ENCODE measurements around the gene SLC35E1. TPM values are rescaled to one million over a fixed set of nuclear protein-coding genes. Genes with fewer than 3 reads are reported as not detected.

SLC35E1 gene
- 10 to 100 TPM; 26.6 to 30.6 TPM for total RNA-seq
- 24.8 TPM for polyA plus RNA-seq (2013, experiment 1 of 2)
- polyA plus RNA-seq (2013, experiment 2 of 2): 25.5 TPM
- long read RNA-seq, experiment 1, full-length matches to known transcripts: 3 of 11 reads
- long read RNA-seq, experiment 1, partial matches to known transcripts: 1 of 11 reads
- long read RNA-seq, experiment 1, other reads (novel, unspliced or antisense): 7 of 11 reads
- long read RNA-seq, experiment 2, full-length matches to known transcripts: 42 of 49 reads
- long read RNA-seq, experiment 2, partial matches to known transcripts: 0 of 49 reads
- long read RNA-seq, experiment 2, other reads (novel, unspliced or antisense): 7 of 49 reads
- long read RNA-seq, experiment 3, full-length matches to known transcripts: 2 of 6 reads
- long read RNA-seq, experiment 3, partial matches to known transcripts: 3 of 6 reads
- long read RNA-seq, experiment 3, other reads (novel, unspliced or antisense): 1 of 6 reads
- long read RNA-seq, experiment 4, partial matches to known transcripts: 0 of 2 reads
- long read RNA-seq, experiment 4, other reads (novel, unspliced or antisense): 2 of 2 reads

- WGBS, 2 experiments (ENCODE audit: insufficient coverage in 1 of 2, insufficient read length in 1 of 2): 0% methylated on average over 38 to 83 of the region's 83 CpGs
- no peaks in the 10 kb centered on the region for H3K27me3 Mint-ChIP-seq (ENCODE audit: insufficient read depth)
- peak; percentile 98 for DNase-seq
Observed at GRCh38 chr19:16572332-16573211, at the start of gene SLC35E1. TSS of gene SLC35E1 (minus strand) at chr19:16572415. CDS start at chr19:16572364, 51 bp downstream.

GRCh38 chr19:16621165-16621800 is 49.1 kb upstream of the SLC35E1 start:
- TF ChIP-seq, protein P1, sequence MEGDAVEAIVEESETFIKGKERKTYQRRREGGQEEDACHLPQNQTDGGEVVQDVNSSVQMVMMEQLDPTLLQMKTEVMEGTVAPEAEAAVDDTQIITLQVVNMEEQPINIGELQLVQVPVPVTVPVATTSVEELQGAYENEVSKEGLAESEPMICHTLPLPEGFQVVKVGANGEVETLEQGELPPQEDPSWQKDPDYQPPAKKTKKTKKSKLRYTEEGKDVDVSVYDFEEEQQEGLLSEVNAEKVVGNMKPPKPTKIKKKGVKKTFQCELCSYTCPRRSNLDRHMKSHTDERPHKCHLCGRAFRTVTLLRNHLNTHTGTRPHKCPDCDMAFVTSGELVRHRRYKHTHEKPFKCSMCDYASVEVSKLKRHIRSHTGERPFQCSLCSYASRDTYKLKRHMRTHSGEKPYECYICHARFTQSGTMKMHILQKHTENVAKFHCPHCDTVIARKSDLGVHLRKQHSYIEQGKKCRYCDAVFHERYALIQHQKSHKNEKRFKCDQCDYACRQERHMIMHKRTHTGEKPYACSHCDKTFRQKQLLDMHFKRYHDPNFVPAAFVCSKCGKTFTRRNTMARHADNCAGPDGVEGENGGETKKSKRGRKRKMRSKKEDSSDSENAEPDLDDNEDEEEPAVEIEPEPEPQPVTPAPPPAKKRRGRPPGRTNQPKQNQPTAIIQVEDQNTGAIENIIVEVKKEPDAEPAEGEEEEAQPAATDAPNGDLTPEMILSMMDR (conservative IDR thresholded peaks at IDR 0.05): no peak
- WGBS, 2 experiments (ENCODE audit: insufficient coverage in 1 of 2, insufficient read length in 1 of 2): 91 to 94% methylated on average over 5 to 7 of the region's 7 CpGs
- Mint-ChIP-seq H3K4me1 (peaks cover 39% of the 10 kb centered on the region), H3K4me3 (no peak overlapping the region), H3K36me3 (ENCODE audit: low read depth) (peaks cover 6% of the 10 kb centered on the region), H3K9me3 (no peaks in the 10 kb centered on the region), H3K27me3 (ENCODE audit: insufficient read depth) (no peaks in the 10 kb centered on the region), H3K27ac (peak overlapping the region; percentile 64)
- H3K4me1 ChIP-seq (ENCODE audit: control insufficient read depth, insufficient read depth, low read length): no peaks in the 10 kb centered on the region
- no peak for DNase-seq
- H3K36me3 ChIP-seq (ENCODE audit: control insufficient read depth, insufficient read depth, low read length): peaks cover 24% of the 10 kb centered on the region
- H3K27ac ChIP-seq (ENCODE audit: low read depth, low read length): no peak overlapping the region
- H3K4me3 ChIP-seq (ENCODE audit: low read length): no peak overlapping the region
- H3K9ac ChIP-seq (ENCODE audit: extremely low read depth, low read length, poor library complexity, severe bottlenecking): no peak overlapping the region
- H3K9me3 ChIP-seq (ENCODE audit: control insufficient read depth, low read length): no peaks in the 10 kb centered on the region
- H3K27me3 ChIP-seq (ENCODE audit: control insufficient read depth, insufficient read depth, low read length, poor library complexity, severe bottlenecking): no peaks in the 10 kb centered on the region

More at GRCh38 chr19:16572332-16573211, at the start of gene SLC35E1:
- peaks cover 30% of the 10 kb centered on the region for H3K36me3 Mint-ChIP-seq (ENCODE audit: low read depth)
- Histone ChIP-seq H3K27ac (ENCODE audit: low read depth, low read length) (peak within 1 kb of the TSS; percentile 71), H3K9ac (ENCODE audit: extremely low read depth, low read length, poor library complexity, severe bottlenecking) (peak within 1 kb of the TSS; percentile 78), H3K4me1 (ENCODE audit: control insufficient read depth, insufficient read depth, low read length) (no peaks in the 10 kb centered on the region), H3K9me3 (ENCODE audit: control insufficient read depth, low read length) (no peaks in the 10 kb centered on the region), H3K27me3 (ENCODE audit: control insufficient read depth, insufficient read depth, low read length, poor library complexity, severe bottlenecking) (no peaks in the 10 kb centered on the region), H3K4me3 (ENCODE audit: low read length) (peak within 1 kb of the TSS; percentile 89), H3K36me3 (ENCODE audit: control insufficient read depth, insufficient read depth, low read length) (peaks cover 36% of the 10 kb centered on the region)
- no peaks in the 10 kb centered on the region for H3K9me3 Mint-ChIP-seq
- TF ChIP-seq, protein P1 (conservative IDR thresholded peaks at IDR 0.05): no peak
- peak within 1 kb of the TSS; percentile 98 for H3K4me3 Mint-ChIP-seq
- peak within 1 kb of the TSS; percentile 98 for H3K27ac Mint-ChIP-seq
- H3K4me1 Mint-ChIP-seq: peaks cover 16% of the 10 kb centered on the region

DNA sequence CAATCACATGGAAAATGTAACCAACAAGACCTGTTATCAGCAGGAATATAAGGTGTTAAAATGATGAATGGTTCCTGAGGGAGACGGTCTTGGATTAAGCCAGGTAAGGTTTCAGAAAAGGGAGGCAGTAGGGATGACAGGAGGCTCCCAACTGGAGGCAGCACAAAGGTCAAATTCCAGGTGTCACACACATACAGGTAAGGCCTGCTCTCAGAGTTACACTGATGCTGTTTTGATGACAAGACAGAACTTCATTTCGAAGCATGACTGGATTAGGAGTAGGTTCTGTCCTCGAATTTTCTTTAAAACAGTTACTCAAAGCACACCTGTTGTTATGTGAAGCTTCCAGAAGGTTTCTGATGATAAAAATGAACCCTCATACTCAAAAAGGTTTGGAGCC is 48.4 kb upstream of the SLC35E1 start:
- DNase-seq: no peak
- H3K9me3 ChIP-seq (ENCODE audit: control insufficient read depth, low read length): no peaks in the 10 kb centered on the region
- H3K36me3 ChIP-seq (ENCODE audit: control insufficient read depth, insufficient read depth, low read length): peaks cover 21% of the 10 kb centered on the region
- no peaks in the 10 kb centered on the region for H3K9me3 Mint-ChIP-seq
- H3K27ac Mint-ChIP-seq: peak overlapping the region; percentile 64
- WGBS, 2 experiments (ENCODE audit: insufficient coverage in 1 of 2, insufficient read length in 1 of 2): 86 to 95% methylated on average over 1 to 3 of the region's 3 CpGs
- no peak overlapping the region for H3K9ac ChIP-seq (ENCODE audit: extremely low read depth, low read length, poor library complexity, severe bottlenecking)
- H3K27me3 ChIP-seq (ENCODE audit: control insufficient read depth, insufficient read depth, low read length, poor library complexity, severe bottlenecking): no peaks in the 10 kb centered on the region
- TF ChIP-seq, protein P1 (conservative IDR thresholded peaks at IDR 0.05): no peak
- no peaks in the 10 kb centered on the region for H3K4me1 ChIP-seq (ENCODE audit: control insufficient read depth, insufficient read depth, low read length)
- peaks cover 35% of the 10 kb centered on the region for H3K4me1 Mint-ChIP-seq
- no peaks in the 10 kb centered on the region for H3K27me3 Mint-ChIP-seq (ENCODE audit: insufficient read depth)
- H3K4me3 ChIP-seq (ENCODE audit: low read length): no peak overlapping the region
- no peak overlapping the region for H3K27ac ChIP-seq (ENCODE audit: low read depth, low read length)
- H3K4me3 Mint-ChIP-seq: no peak overlapping the region
- peaks cover 6% of the 10 kb centered on the region for H3K36me3 Mint-ChIP-seq (ENCODE audit: low read depth)
